ENCODE measurements around the gene FPGS. TPM values are rescaled to one million over a fixed set of nuclear protein-coding genes. Genes with fewer than 3 reads are reported as not detected.

FPGS gene
- total and polyA plus RNA-seq, 2 of the 4 experiments (the other 2 are of a cell fraction), result 43.9 to 75.7 TPM

DNA sequence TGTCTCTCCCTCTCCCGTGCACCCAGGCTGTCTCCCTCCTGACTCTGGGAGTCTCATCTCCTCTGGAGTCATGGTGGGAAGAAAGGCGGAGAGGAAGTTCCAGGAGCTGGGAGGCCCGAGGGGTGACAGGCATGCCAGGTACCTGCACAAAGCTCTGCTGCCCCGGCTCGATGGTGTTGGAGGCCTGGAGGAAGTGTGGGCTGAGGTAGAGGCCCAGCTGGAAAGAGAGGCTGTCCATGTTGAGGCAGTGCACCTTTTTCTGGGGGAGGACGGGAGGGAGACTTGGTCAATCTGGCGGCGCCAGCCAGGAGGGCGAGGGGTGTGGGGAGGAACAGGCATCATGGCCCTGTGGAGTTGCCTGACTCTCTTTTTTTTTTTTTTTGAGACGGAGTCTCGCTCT, 15.9 kb downstream of the FPGS start:
- no peak for DNase-seq
- Histone ChIP-seq H3K9ac (ENCODE audit: low read depth, low read length) (no peak overlapping the region), H3K27ac (ENCODE audit: insufficient read depth, low read length) (no peak overlapping the region), H3K4ac (ENCODE audit: low read depth, low read length) (no peak overlapping the region), H2BK5ac (ENCODE audit: low read depth, low read length, poor library complexity, severe bottlenecking) (no peak overlapping the region), H3K27me3 (ENCODE audit: control insufficient read depth, insufficient read depth, low read length) (no peaks in the 10 kb centered on the region), H3K9me3 (ENCODE audit: control insufficient read depth, insufficient read depth, low read length) (no peaks in the 10 kb centered on the region), H2AK5ac (ENCODE audit: low read depth, low read length) (no peak overlapping the region), H3K23ac (ENCODE audit: low read depth, low read length) (no peak overlapping the region), H4K8ac (ENCODE audit: low read depth in 2 of 2, low read length in 2 of 2) (no peak overlapping the region), H3K4me3 (ENCODE audit: insufficient read depth, low read depth, low read length) (no peak overlapping the region), H3K14ac (replicated peaks; ENCODE audit: low read depth, low read length) (no peak overlapping the region), H2BK20ac (ENCODE audit: low read depth, low read length) (no peak overlapping the region), H3K4me2 (ENCODE audit: low read depth, low read length) (no peak overlapping the region), H2BK120ac (ENCODE audit: low read depth, low read length) (no peak overlapping the region), H3K56ac (ENCODE audit: extremely low read depth, insufficient read depth, low read length) (no peak overlapping the region), H4K20me1 (ENCODE audit: insufficient read depth, low read length) (0 out of 2 replicates have a peak, but pooled peaks cover 5% of the 10 kb centered on the region), H2BK15ac (ENCODE audit: low read depth, low read length) (no peak overlapping the region), H3K18ac (ENCODE audit: low read depth, low read length) (no peak overlapping the region), H2AK9ac (replicated peaks; ENCODE audit: low read depth, low read length, poor library complexity) (no peak overlapping the region), H3K36me3 (ENCODE audit: control insufficient read depth, insufficient read depth, low read length) (peaks cover 61% of the 10 kb centered on the region), H3K4me1 (ENCODE audit: control insufficient read depth, insufficient read depth, low read length) (peaks cover 11% of the 10 kb centered on the region; the same call in 1 of the 2 replicates), H3K9me1 (ENCODE audit: insufficient read depth, low read length) (no peaks in the 10 kb centered on the region; the same call in 1 of the 2 replicates), H2AFZ (replicated peaks; ENCODE audit: low read length, poor library complexity) (peak overlapping the region; percentile 11), H4K91ac (ENCODE audit: insufficient read depth, low read depth, low read length) (no peak overlapping the region), H3K79me1 (ENCODE audit: low read depth in 1 of 2, low read length in 2 of 2) (peaks cover 7 to 22% of the 10 kb centered on the region in 2 experiments; a peak in 2 of 4 replicates), H4K5ac (ENCODE audit: low read depth, low read length) (no peak overlapping the region)
- 91% methylated on average over 3 of the region's 11 CpGs; no CpG with 5 or more reads in 1 of the 2 experiments for WGBS, 2 experiments (ENCODE audit: extremely low coverage in 2 of 2, insufficient read length in 1 of 2)
- CTCF ChIA-PET, result no interaction called here
- in situ Hi-C loops (cut with MboI; ENCODE audit: low sequenced_read_pairs) (no loop called here), dilution Hi-C loops (cut with HindIII; ENCODE audit: low sequenced_read_pairs, unreplicated experiment) (no loop called here), intact Hi-C loops (cut with micrococcal nuclease) (no loop called here)
- BruUV-seq (replicated peaks), result no TSS peak
- TF ChIP-seq RFX5 (IDR thresholded peaks at IDR 0.05; ENCODE audit: low read depth, low read length), result no peak
- TF ChIP-seq MAFK (IDR thresholded peaks at IDR 0.05; ENCODE audit: low read depth, low read length), result no peak
- no peak for TF ChIP-seq CHD1 (IDR thresholded peaks at IDR 0.05; ENCODE audit: low read depth, low read length)
- no peak for TF ChIP-seq FOS (IDR thresholded peaks at IDR 0.05; ENCODE audit: low read depth, low read length)
- TF ChIP-seq MAZ (IDR thresholded peaks at IDR 0.05; ENCODE audit: borderline replicate concordance, low read depth, low read length), result no peak
- TF ChIP-seq RCOR1 (IDR thresholded peaks at IDR 0.05; ENCODE audit: insufficient replicate concordance, low read length), result no peak
- no peak for TF ChIP-seq BHLHE40 (IDR thresholded peaks at IDR 0.05; ENCODE audit: low read depth, low read length)
- TF ChIP-seq CEBPB (IDR thresholded peaks at IDR 0.05; ENCODE audit: low read depth, low read length), result no peak
- POLR2A ChIA-PET (ENCODE audit: unreplicated experiment), result interaction anchor here (0.6 kb wide), 1 partner anchor 14 kb away, joined by 5 read pairs; no protein-coding TSS in a partner anchor
- no peak for ATAC-seq (ENCODE audit: low read depth)
